ENCODE measurements around the gene RPAP3.

RPAP3 gene

DNA sequence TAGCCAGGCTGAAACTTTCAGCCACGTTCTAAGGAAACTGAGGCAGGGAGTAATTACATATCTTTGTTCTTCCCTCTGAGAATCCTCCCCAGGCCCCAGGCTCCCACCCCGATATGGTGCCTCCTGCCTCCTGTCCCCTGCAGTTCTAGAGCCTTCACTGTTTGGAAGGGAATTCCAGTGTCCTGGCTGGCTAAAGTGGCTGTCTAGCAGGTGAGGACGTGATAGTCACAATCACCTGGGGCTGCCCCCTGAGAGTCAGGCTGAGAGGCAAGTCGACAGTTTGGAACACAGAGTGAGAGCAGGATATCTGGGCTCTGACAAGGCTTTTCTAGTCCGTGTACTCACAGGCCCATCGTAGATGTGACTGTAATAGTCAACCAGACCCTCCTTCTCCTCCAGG lies 6.3 kb upstream of the RPAP3 start:
- peaks cover 5% of the 10 kb centered on the region for H3K27me3 ChIP-seq
- peaks cover 35% of the 10 kb centered on the region in 2 experiments for H3K4me1 ChIP-seq (ENCODE audit: control insufficient read depth in 1 of 2, insufficient read depth in 1 of 2, low read depth in 1 of 2, low read length in 1 of 2)
- no peak overlapping the region for H3K4me3 ChIP-seq (ENCODE audit: low read depth in 1 of 2, low read length in 1 of 2)
- H3K27ac ChIP-seq: no peak overlapping the region
- H3K9me3 ChIP-seq: no peaks in the 10 kb centered on the region
- TF ChIP-seq, protein P1, sequence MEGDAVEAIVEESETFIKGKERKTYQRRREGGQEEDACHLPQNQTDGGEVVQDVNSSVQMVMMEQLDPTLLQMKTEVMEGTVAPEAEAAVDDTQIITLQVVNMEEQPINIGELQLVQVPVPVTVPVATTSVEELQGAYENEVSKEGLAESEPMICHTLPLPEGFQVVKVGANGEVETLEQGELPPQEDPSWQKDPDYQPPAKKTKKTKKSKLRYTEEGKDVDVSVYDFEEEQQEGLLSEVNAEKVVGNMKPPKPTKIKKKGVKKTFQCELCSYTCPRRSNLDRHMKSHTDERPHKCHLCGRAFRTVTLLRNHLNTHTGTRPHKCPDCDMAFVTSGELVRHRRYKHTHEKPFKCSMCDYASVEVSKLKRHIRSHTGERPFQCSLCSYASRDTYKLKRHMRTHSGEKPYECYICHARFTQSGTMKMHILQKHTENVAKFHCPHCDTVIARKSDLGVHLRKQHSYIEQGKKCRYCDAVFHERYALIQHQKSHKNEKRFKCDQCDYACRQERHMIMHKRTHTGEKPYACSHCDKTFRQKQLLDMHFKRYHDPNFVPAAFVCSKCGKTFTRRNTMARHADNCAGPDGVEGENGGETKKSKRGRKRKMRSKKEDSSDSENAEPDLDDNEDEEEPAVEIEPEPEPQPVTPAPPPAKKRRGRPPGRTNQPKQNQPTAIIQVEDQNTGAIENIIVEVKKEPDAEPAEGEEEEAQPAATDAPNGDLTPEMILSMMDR (IDR thresholded peaks at IDR 0.05): no peak
- no peaks in the 10 kb centered on the region for H3K36me3 ChIP-seq

DNA sequence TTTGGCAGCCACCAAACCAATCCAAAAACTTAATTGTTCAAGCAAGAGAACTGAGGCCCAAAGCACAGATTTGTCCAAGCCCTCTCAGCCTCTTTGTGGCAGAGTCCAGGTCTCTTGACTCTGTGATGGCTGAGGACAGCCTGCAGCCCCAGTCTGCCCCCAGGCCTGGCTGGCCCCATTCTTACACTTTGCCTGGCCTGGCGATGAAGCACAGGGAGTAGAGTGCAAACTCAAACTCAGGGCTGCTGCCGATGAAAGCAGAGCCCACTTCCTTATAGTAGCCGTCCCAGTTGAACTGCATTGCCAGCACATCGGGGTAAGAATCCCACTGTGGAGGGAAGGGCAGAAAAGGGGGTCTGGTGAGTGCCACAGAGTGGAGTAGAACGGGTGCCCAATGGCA lies 5.6 kb upstream of the RPAP3 start:
- H3K4me1 ChIP-seq (ENCODE audit: control insufficient read depth in 1 of 2, insufficient read depth in 1 of 2, low read depth in 1 of 2, low read length in 1 of 2): peaks cover 39 to 42% of the 10 kb centered on the region in 2 experiments
- H3K27ac ChIP-seq: no peak overlapping the region
- TF ChIP-seq, protein P1 (IDR thresholded peaks at IDR 0.05): no peak
- no peak overlapping the region for H3K4me3 ChIP-seq (ENCODE audit: low read depth in 1 of 2, low read length in 1 of 2)
- H3K9me3 ChIP-seq: no peaks in the 10 kb centered on the region
- no peaks in the 10 kb centered on the region for H3K27me3 ChIP-seq
- H3K36me3 ChIP-seq: no peaks in the 10 kb centered on the region

DNA sequence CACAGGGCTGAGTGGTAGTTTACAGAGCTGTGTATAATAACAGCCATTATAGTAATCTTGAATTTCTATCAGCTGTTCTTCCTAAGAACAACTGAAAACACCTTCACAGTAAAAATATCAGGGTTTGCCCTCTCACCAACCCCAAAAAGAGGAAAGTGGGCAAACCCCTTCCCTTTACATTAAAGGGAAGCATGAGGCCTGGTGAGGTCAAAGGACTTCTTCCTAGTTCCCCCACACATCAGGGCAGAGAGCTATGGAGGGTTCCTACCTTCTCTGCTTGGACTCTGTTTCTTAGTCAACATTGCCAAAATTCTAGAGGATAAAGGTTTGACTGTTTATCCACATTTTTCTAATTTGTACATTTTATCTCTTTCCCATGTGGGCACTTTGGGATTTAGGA lies 4.4 kb upstream of the RPAP3 start:
- TF ChIP-seq, protein P1 (IDR thresholded peaks at IDR 0.05): no peak
- Histone ChIP-seq H3K36me3 (no peaks in the 10 kb centered on the region), H3K9me3 (no peaks in the 10 kb centered on the region), H3K27me3 (no peaks in the 10 kb centered on the region), H3K27ac (peak overlapping the region; percentile 94), H3K4me3 (ENCODE audit: low read depth in 1 of 2, low read length in 1 of 2) (no peak overlapping the region), H3K4me1 (ENCODE audit: control insufficient read depth in 1 of 2, insufficient read depth in 1 of 2, low read depth in 1 of 2, low read length in 1 of 2) (peaks cover 38 to 48% of the 10 kb centered on the region in 2 experiments)

DNA sequence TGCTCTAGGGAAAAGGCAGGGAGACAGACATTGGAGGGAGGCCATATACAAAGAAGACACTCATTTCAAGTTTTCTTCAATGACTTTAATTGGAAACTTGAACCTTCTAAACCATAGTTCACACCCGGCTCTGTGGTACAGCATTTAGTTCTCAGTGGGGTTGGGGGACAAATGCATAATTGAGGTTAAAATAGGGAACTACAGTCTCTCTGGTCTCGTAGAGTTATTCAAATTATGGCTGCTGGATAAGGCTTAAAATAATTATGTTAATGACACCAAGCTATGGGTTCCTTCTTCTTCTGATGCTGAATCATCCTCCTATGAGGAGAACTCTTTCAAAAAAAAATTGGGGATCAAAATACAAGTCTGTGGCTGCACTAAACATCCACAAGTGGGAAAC lies 3.8 kb upstream of the RPAP3 start:
- Histone ChIP-seq H3K4me3 (ENCODE audit: low read depth in 1 of 2, low read length in 1 of 2) (no peak overlapping the region), H3K36me3 (no peaks in the 10 kb centered on the region), H3K4me1 (ENCODE audit: control insufficient read depth in 1 of 2, insufficient read depth in 1 of 2, low read depth in 1 of 2, low read length in 1 of 2) (peaks cover 42 to 54% of the 10 kb centered on the region in 2 experiments), H3K9me3 (no peaks in the 10 kb centered on the region), H3K27ac (peak overlapping the region; percentile 94), H3K27me3 (no peaks in the 10 kb centered on the region)
- TF ChIP-seq, protein P1 (IDR thresholded peaks at IDR 0.05): no peak

DNA sequence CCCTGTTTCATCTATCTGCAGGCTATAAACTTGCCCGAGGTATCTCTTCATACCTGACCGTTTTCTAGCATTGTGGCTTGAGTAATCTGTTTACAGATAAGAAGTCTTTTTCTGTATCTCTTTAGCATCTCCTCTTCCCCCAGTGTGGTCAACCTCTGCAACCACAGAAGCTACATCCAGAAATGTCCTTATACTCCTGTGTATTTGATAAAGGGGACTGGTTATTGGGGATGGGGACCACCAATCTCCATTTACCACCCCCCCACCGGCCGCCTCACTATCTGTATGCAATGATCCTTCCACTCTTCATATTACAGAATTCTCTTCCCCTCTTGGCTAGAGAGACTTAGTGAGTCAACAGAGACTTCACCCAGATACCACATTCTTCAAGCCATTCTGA lies 3.4 kb upstream of the RPAP3 start:
- H3K4me1 ChIP-seq (ENCODE audit: control insufficient read depth in 1 of 2, insufficient read depth in 1 of 2, low read depth in 1 of 2, low read length in 1 of 2): peaks cover 42 to 56% of the 10 kb centered on the region in 2 experiments
- H3K9me3 ChIP-seq: no peaks in the 10 kb centered on the region
- no peaks in the 10 kb centered on the region for H3K27me3 ChIP-seq
- no peaks in the 10 kb centered on the region for H3K36me3 ChIP-seq
- peak overlapping the region; percentile 94 for H3K27ac ChIP-seq
- H3K4me3 ChIP-seq (ENCODE audit: low read depth in 1 of 2, low read length in 1 of 2): no peak overlapping the region
- TF ChIP-seq, protein P1 (IDR thresholded peaks at IDR 0.05): no peak

All from neutrophil (primary cell).